ENCODE data around the gene RDX. TPM values are rescaled to one million over a fixed set of nuclear protein-coding genes. Genes with fewer than 3 reads are reported as not detected.

Gene RDX
- total RNA-seq, 1 experiment from 2014 or later: 86.6 TPM

DNA sequence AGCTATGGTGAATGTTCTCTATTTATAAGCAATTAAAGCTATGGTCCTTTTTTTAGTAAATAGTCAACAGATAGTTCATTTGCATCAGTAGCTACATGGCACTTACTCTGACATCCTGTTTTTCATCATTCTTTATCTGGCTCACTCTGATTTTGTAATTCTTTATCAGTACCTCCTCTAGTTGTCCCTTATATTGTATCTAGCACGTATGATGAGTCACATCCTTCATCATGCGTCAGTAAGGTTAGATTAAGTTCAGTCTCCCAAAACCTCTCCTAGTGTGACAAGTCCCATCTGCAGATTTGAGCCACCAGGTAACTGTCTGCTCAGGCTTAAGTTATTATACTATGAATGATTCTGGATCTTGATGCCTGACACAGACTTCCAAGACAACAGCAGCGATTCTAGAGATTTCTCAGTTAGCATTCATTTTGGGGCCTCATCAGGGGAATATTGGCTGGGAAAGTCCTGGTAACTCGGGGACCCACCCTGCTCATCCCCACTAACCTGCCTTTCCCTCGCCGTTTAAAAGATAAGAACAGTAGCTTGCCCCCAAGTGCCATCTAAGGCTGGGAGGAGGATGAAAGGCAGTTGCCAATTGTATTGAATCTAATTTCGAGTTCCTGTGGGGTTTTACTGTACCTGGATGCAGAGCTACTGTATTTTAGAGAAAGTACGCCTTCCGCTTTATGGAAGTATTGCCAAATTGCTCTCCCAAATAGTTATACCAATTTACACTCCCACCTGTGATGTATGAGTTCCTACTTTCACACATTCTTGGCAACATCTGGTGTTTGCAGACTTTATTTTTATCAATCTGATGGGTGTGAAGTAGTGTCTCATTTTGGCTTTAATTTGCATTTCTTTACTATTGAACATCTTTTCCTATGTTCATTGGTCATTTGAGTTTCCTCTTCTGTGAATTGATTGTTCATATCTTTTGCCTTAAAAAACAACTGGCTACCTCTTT is 147.4 kb downstream of the RDX start:
- peaks cover 12% of the 10 kb centered on the region in 2 experiments for H3K4me1 Mint-ChIP-seq
- Histone ChIP-seq H2BK5ac (ENCODE audit: insufficient read length, low read length) (no peak overlapping the region), H4K5ac (ENCODE audit: insufficient read length, low read depth, low read length) (no peak overlapping the region), H3T11ph (ENCODE audit: low read length) (no peak overlapping the region), H3K27me3 (ENCODE audit: insufficient read depth, low read length) (no peaks in the 10 kb centered on the region), H4K20me1 (ENCODE audit: control insufficient read depth, insufficient read depth, insufficient read length) (no peaks in the 10 kb centered on the region), H2BK120ac (ENCODE audit: low read depth, low read length, poor library complexity, severe bottlenecking) (no peak overlapping the region), H3K18ac (ENCODE audit: insufficient read length, low read depth, low read length) (no peak overlapping the region), H3K4me2 (ENCODE audit: insufficient read depth, insufficient read length, low read length) (no peak overlapping the region), H3K4ac (ENCODE audit: low read depth, low read length) (no peak overlapping the region), H2BK12ac (ENCODE audit: insufficient read length, low read depth, low read length) (no peak overlapping the region), H3K56ac (ENCODE audit: insufficient read length, low read depth, low read length) (no peak overlapping the region), H3K23me2 (ENCODE audit: insufficient read length, low read depth, low read length, poor library complexity, severe bottlenecking) (no peaks in the 10 kb centered on the region), H3K9me3 (ENCODE audit: control insufficient read depth, low read depth, low read length) (no peaks in the 10 kb centered on the region), H3K14ac (ENCODE audit: insufficient read depth, low read length) (no peak overlapping the region), H2AFZ (ENCODE audit: low read length) (no peak overlapping the region), H3K23ac (ENCODE audit: insufficient read length, low read depth, low read length) (no peak overlapping the region), H3K9ac (ENCODE audit: extremely low read depth, insufficient read length, low read length) (no peak overlapping the region), H3K27ac (ENCODE audit: insufficient read length, low read depth, low read length) (no peak overlapping the region), H2AK5ac (ENCODE audit: insufficient read length, low read length) (no peak overlapping the region), H3K79me2 (ENCODE audit: insufficient read depth, low read length) (no peaks in the 10 kb centered on the region), H4K8ac (replicated peaks; ENCODE audit: insufficient read length, low read depth, low read length) (no peak overlapping the region), H2BK15ac (ENCODE audit: low read depth, low read length) (no peak overlapping the region), H3K4me1 (ENCODE audit: insufficient read depth, low read length) (peaks cover 7% of the 10 kb centered on the region), H2BK20ac (ENCODE audit: low read depth, low read length, poor library complexity, severe bottlenecking) (no peak overlapping the region), H4K91ac (ENCODE audit: insufficient read length, low read depth, low read length) (no peak overlapping the region), H3K79me1 (ENCODE audit: insufficient read depth, low read depth, low read length, poor library complexity, severe bottlenecking) (no peaks in the 10 kb centered on the region)
- WGBS (ENCODE audit: extremely low coverage, insufficient read length, low lambda C conversion rate): no CpG with 5 or more reads among the region's 9 CpGs
- TF ChIP-seq, protein P1, sequence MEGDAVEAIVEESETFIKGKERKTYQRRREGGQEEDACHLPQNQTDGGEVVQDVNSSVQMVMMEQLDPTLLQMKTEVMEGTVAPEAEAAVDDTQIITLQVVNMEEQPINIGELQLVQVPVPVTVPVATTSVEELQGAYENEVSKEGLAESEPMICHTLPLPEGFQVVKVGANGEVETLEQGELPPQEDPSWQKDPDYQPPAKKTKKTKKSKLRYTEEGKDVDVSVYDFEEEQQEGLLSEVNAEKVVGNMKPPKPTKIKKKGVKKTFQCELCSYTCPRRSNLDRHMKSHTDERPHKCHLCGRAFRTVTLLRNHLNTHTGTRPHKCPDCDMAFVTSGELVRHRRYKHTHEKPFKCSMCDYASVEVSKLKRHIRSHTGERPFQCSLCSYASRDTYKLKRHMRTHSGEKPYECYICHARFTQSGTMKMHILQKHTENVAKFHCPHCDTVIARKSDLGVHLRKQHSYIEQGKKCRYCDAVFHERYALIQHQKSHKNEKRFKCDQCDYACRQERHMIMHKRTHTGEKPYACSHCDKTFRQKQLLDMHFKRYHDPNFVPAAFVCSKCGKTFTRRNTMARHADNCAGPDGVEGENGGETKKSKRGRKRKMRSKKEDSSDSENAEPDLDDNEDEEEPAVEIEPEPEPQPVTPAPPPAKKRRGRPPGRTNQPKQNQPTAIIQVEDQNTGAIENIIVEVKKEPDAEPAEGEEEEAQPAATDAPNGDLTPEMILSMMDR (conservative IDR thresholded peaks at IDR 0.05): no peak
- no peak overlapping the region for H3K27ac Mint-ChIP-seq
- H3K27me3 Mint-ChIP-seq (ENCODE audit: low read depth): no peaks in the 10 kb centered on the region
- no peak for DNase-seq
- H3K36me3 Mint-ChIP-seq (ENCODE audit: insufficient read depth in 1 of 3, low read depth in 3 of 3): peaks cover 0 to 7% (median 3%) of the 10 kb centered on the region in 3 experiments; a peak in 3 of 7 replicates
- no peaks in the 10 kb centered on the region for H3K9me3 Mint-ChIP-seq
- no peak overlapping the region for H3K4me3 Mint-ChIP-seq

All from H9 (cell line).